ENCODE measurements around the gene DLEC1.
"Not testable (repeated sequence)": the region's sequence is repeated elsewhere in the genome, so short reads cannot be mapped to it uniquely, and the experiment has no call there.

The DLEC1 gene

GRCh38 chr3:38121451-38121831 lies 82.4 kb downstream of the DLEC1 start:
- no peak for DNase-seq (ENCODE audit: low read depth)

- DNase-seq (ENCODE audit: low read depth) = no peak
Measured at GRCh38 chr3:38121832-38122461, 82.9 kb downstream of the DLEC1 start.

GRCh38 chr3:38122712-38123290 lies 83.8 kb downstream of the DLEC1 start:
- no peak for DNase-seq (ENCODE audit: low read depth)

GRCh38 chr3:38124324-38125122 lies 85.5 kb downstream of the DLEC1 start:
- no peak for DNase-seq (ENCODE audit: low read depth)

GRCh38 chr3:38125305-38126120 lies 86.5 kb downstream of the DLEC1 start:
- DNase-seq (ENCODE audit: low read depth) = no peak

- DNase-seq (ENCODE audit: low read depth) = no peak
Measured at GRCh38 chr3:38126121-38126892, 87.3 kb downstream of the DLEC1 start.

- no peak for DNase-seq (ENCODE audit: low read depth)
Measured at GRCh38 chr3:38127611-38128302, 88.7 kb downstream of the DLEC1 start.

- no peak for DNase-seq (ENCODE audit: low read depth)
Measured at GRCh38 chr3:38128303-38128655, 89.3 kb downstream of the DLEC1 start.

GRCh38 chr3:38129058-38129457 lies 90.0 kb downstream of the DLEC1 start:
- no peak for DNase-seq (ENCODE audit: low read depth)

GRCh38 chr3:38130631-38131065 lies 91.6 kb downstream of the DLEC1 start:
- DNase-seq (ENCODE audit: low read depth) = no peak

- peak; percentile 12 for DNase-seq (ENCODE audit: low read depth)
Measured at GRCh38 chr3:38131621-38132369, 92.8 kb downstream of the DLEC1 start.

- no peak for DNase-seq (ENCODE audit: low read depth)
Measured at GRCh38 chr3:38133209-38133556, 94.2 kb downstream of the DLEC1 start.

GRCh38 chr3:38133557-38134405 lies 94.8 kb downstream of the DLEC1 start:
- no peak for DNase-seq (ENCODE audit: low read depth)

- not testable (repeated sequence) for DNase-seq (ENCODE audit: low read depth)
Measured at GRCh38 chr3:38134517-38135143, 95.6 kb downstream of the DLEC1 start.

GRCh38 chr3:38135621-38136277 lies 96.7 kb downstream of the DLEC1 start:
- DNase-seq (ENCODE audit: low read depth) = not testable (repeated sequence)

- DNase-seq (ENCODE audit: low read depth) = no peak
Measured at GRCh38 chr3:38136393-38136776, 97.4 kb downstream of the DLEC1 start.

- DNase-seq (ENCODE audit: low read depth) = peak; percentile 96
Measured at GRCh38 chr3:38136777-38137614, 98.0 kb downstream of the DLEC1 start, which contains the start of gene ACAA1. Gene ACAA1 (minus strand): TSS chr3:38137127. CDS start chr3:38137035, 92 bp downstream.
